ENCODE measurements around the gene IFITM5. TPM values are rescaled to one million over a fixed set of nuclear protein-coding genes. Genes with fewer than 3 reads are reported as not detected.
A peak's percentile ranks its signal among the peaks of the same experiment; 100 is the strongest.

IFITM5 gene
- total and polyA plus RNA-seq, 9 of the 15 experiments (the other 6 are each of a cell fraction or from before 2014, with no cell fraction given) = 0.19 TPM; not detected in 8

GRCh38 chr11:335779-336658, 36.7 kb upstream of the IFITM5 start:
- FAIRE-seq = peak; percentile 81
- ChIA-PET CTCF (ENCODE audit: low intra/inter-chr PET ratio) (no interaction called here), POLR2A (interaction anchor here (1.4 kb wide), 1 partner anchor 9 kb away, joined by 11 read pairs; no protein-coding TSS in a partner anchor)
- Histone ChIP-seq H3K27me3 (ENCODE audit: control insufficient read depth in 2 of 2, insufficient read depth in 2 of 2, low read length in 2 of 2) (no peaks in the 10 kb centered on the region), H3K4me2 (ENCODE audit: insufficient read depth, low read length) (peak overlapping the region; percentile 56), H3K79me2 (ENCODE audit: control insufficient read depth, insufficient read depth, low read length) (no peaks in the 10 kb centered on the region), H3K36me3 (ENCODE audit: control insufficient read depth, insufficient read depth, low read length) (no peaks in the 10 kb centered on the region), H2AFZ (ENCODE audit: low read depth, low read length) (peak overlapping the region; percentile 98), H3K4me1 (replicated peaks in 1 of 2; ENCODE audit: control insufficient read depth in 2 of 2, insufficient read depth in 2 of 2, low read length in 2 of 2) (peaks cover 30% of the 10 kb centered on the region in 2 experiments), H4K20me1 (replicated peaks; ENCODE audit: control insufficient read depth, insufficient read depth, low read length) (no peaks in the 10 kb centered on the region), H3K4me3 (no peak overlapping the region), H3K27ac (ENCODE audit: extremely low read depth, low read depth, low read length) (peak overlapping the region; percentile 75), H3K9ac (ENCODE audit: insufficient read depth in 1 of 2, low read depth in 2 of 2, low read length in 2 of 2) (peak overlapping the region; percentile 57 to 80; a peak in 3 of 4 replicates), H3K9me1 (ENCODE audit: control insufficient read depth, insufficient read depth, low read length) (no peaks in the 10 kb centered on the region), H3K9me3 (replicated peaks; ENCODE audit: control insufficient read depth, insufficient read depth, low read depth, low read length) (peaks cover 7% of the 10 kb centered on the region; the same call in 1 of the 2 replicates)
- 24% methylated on average over 14 of the region's 15 CpGs for WGBS (ENCODE audit: insufficient coverage, low coverage, missing lambda C conversion rate)
- BruUV-seq (replicated peaks) = no TSS peak
- in situ Hi-C loops (cut with MboI) = no loop called here
- ATAC-seq = peak; percentile 59
- peak in 3 of 4 experiments; percentile 25 to 63 (median 25) for DNase-seq (ENCODE audit: extremely low read depth in 1 of 4, low spot score in 3 of 4)
- intact Hi-C loops (cut with micrococcal nuclease) = no loop called here
- TF ChIP-seq FUS (optimal IDR thresholded peaks at IDR 0.05; ENCODE audit: low read depth, low read length) (no peak), SPI1 (IDR thresholded peaks at IDR 0.05; ENCODE audit: borderline replicate concordance, low read depth, low read length) (0 out of 2 replicates have a peak, but pooled peaks have one; percentile 10), SRF (CRISPR knock-in tag; IDR thresholded peaks at IDR 0.05) (peak in 1 of 2 experiments; percentile 33; a peak in 1 of 4 replicates), KLF10 (CRISPR knock-in tag; IDR thresholded peaks at IDR 0.05) (no peak), ZBTB7A (IDR thresholded peaks at IDR 0.05; ENCODE audit: borderline replicate concordance, control insufficient read depth, low read depth, low read length) (peak; percentile 97), HINFP (tag; conservative IDR thresholded peaks at IDR 0.05; ENCODE audit: low read depth) (no peak), NRF1 (conservative IDR thresholded peaks at IDR 0.05 in 1 of 2, IDR thresholded peaks at IDR 0.05 in 1 of 2) (peak; percentile 26 to 36; a peak in 1 of 4 replicates), ZBTB2 (IDR thresholded peaks at IDR 0.05) (0 out of 2 replicates have a peak, but pooled peaks have one; percentile 16), DPF2 (IDR thresholded peaks at IDR 0.05) (peak; percentile 48), ZNF592 (IDR thresholded peaks at IDR 0.05) (peak; percentile 65), GABPA (tag; conservative IDR thresholded peaks at IDR 0.05; ENCODE audit: low read depth) (no peak), ZFX (CRISPR knock-in tag; IDR thresholded peaks at IDR 0.05) (peak; percentile 31; the same call in 1 of the 2 replicates)

Measured in K562 (cell line).